AG09309 (cell line): ENCODE results near the gene BICRA.

Experiments
- DNase-seq: peaks from one replicate; pipeline ENCODE4 v3.0.0-alpha.2; 2010; ENCODE audit warnings: low read depth
- H3K4me3 ChIP-seq: 2 replicates; pipeline ENCODE4 v1.5.1; 2011; ENCODE audit warnings: mild to moderate bottlenecking, low read depth, low read length, moderate library complexity; ENCODE audit not compliant: control insufficient read depth
- TF ChIP-seq, protein P1 (sequence below): IDR thresholded peaks from 2 replicates; pipeline ENCODE4 v1.5.1; 2011; ENCODE audit warnings: mild to moderate bottlenecking, low read depth, low read length, inconsistent platforms; ENCODE audit not compliant: insufficient read depth, control insufficient read depth; ENCODE audit errors: missing control alignments

Gene BICRA

DNA sequence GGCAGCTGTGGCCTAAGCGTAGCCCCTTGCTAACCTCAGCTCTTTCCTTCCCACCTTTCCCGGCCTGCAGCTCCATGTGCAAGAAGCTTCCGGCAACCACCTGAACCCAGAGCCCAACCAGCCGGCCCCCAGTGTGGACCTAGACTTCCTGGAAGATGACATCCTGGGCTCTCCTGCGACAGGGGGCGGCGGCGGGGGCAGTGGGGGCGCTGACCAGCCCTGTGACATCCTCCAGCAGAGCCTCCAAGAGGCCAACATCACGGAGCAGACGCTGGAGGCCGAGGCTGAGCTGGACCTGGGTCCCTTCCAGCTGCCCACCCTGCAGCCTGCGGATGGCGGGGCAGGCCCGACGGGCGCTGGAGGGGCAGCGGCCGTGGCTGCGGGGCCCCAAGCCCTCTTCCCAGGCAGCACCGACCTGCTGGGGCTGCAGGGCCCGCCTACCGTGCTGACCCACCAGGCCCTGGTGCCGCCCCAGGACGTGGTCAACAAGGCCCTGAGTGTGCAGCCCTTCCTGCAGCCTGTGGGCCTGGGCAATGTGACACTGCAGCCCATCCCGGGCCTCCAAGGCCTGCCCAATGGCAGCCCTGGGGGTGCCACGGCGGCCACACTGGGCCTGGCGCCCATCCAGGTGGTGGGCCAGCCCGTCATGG lies 70.4 kb downstream of the BICRA start:
- DNase-seq, result no peak
- TF ChIP-seq, protein P1, sequence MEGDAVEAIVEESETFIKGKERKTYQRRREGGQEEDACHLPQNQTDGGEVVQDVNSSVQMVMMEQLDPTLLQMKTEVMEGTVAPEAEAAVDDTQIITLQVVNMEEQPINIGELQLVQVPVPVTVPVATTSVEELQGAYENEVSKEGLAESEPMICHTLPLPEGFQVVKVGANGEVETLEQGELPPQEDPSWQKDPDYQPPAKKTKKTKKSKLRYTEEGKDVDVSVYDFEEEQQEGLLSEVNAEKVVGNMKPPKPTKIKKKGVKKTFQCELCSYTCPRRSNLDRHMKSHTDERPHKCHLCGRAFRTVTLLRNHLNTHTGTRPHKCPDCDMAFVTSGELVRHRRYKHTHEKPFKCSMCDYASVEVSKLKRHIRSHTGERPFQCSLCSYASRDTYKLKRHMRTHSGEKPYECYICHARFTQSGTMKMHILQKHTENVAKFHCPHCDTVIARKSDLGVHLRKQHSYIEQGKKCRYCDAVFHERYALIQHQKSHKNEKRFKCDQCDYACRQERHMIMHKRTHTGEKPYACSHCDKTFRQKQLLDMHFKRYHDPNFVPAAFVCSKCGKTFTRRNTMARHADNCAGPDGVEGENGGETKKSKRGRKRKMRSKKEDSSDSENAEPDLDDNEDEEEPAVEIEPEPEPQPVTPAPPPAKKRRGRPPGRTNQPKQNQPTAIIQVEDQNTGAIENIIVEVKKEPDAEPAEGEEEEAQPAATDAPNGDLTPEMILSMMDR, result no peak
- H3K4me3 ChIP-seq, result no peak overlapping the region

DNA sequence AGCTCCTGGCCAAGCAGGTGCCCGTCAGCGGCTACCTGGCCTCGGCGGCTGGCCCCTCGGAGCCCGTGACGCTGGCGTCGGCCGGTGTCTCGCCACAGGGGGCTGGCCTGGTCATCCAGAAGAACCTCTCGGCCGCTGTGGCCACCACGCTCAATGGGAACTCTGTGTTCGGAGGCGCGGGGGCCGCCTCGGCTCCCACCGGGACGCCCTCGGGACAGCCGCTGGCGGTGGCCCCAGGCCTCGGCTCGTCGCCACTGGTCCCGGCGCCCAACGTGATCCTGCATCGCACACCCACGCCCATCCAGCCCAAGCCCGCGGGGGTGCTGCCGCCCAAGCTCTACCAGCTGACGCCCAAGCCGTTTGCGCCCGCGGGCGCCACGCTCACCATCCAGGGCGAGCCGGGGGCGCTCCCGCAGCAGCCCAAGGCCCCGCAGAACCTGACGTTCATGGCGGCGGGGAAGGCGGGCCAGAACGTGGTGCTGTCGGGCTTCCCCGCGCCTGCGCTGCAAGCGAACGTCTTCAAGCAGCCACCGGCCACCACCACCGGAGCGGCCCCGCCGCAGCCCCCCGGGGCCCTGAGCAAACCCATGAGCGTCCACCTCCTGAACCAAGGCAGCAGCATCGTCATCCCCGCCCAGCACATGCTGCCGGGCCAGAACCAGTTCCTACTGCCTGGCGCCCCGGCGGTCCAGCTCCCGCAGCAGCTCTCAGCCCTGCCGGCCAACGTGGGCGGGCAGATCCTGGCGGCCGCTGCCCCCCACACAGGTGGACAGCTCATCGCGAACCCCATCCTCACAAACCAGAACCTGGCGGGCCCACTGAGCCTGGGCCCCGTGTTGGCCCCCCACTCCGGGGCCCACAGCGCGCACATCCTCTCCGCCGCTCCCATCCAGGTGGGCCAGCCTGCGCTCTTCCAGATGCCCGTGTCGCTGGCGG lies 71.3 kb downstream of the BICRA start:
- no peak overlapping the region for H3K4me3 ChIP-seq
- DNase-seq, result no peak

DNA sequence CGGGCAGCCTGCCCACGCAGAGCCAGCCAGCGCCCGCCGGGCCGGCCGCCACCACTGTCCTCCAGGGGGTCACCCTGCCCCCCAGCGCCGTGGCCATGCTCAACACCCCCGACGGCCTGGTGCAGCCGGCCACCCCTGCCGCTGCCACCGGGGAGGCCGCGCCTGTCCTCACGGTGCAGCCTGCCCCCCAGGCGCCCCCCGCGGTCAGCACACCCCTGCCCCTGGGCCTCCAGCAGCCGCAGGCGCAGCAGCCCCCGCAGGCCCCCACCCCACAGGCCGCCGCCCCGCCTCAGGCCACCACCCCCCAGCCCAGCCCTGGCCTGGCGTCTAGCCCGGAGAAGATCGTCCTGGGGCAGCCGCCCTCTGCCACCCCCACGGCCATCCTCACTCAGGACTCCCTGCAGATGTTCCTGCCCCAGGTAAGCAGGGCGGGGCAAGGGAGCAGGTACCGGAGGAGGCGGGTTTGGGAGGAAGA lies 72.0 kb downstream of the BICRA start:
- TF ChIP-seq, protein P1, result no peak
- DNase-seq, result no peak
- H3K4me3 ChIP-seq, result no peak overlapping the region

More for the DNA sequence above, 71.3 kb downstream of the BICRA start:
- TF ChIP-seq, protein P1, result no peak

DNA sequence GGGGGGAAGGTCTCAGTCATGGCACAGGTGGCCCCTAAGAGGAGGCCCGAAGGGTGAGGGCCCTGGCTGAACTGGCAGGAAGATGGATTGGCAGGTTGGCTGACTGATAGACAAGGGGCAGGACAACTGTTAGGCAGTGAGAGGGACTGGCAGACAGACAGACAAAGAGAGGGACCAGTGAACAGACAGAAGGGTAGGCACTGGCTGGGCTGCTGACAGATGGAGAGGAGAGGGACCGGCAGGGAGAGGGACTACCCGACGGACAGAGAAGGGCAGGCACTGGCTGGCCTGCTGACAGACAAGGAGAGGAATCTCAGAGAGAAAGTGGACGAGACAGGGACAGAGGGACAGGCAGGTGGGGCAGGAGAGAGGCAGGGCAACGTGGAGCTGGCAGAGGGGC lies 72.5 kb downstream of the BICRA start:
- no peak overlapping the region for H3K4me3 ChIP-seq
- TF ChIP-seq, protein P1, result no peak
- DNase-seq, result no peak

DNA sequence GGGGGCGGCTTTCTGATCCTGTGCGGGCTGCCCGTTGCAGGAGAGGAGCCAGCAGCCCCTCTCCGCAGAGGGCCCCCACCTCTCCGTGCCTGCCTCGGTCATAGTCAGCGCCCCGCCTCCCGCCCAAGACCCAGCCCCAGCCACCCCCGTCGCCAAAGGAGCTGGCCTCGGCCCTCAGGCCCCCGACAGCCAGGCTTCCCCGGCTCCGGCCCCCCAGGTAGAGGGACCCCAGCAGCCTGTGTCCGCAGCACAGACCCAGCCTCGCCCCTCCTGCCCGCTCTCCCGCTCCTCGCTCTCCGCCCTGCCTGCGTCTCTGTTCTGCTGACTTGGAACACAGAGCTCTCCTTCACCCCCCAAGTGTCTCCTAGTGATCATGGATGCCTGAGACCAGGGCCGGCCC lies 73.0 kb downstream of the BICRA start:
- TF ChIP-seq, protein P1, result no peak
- H3K4me3 ChIP-seq, result no peak overlapping the region
- DNase-seq, result no peak

DNA sequence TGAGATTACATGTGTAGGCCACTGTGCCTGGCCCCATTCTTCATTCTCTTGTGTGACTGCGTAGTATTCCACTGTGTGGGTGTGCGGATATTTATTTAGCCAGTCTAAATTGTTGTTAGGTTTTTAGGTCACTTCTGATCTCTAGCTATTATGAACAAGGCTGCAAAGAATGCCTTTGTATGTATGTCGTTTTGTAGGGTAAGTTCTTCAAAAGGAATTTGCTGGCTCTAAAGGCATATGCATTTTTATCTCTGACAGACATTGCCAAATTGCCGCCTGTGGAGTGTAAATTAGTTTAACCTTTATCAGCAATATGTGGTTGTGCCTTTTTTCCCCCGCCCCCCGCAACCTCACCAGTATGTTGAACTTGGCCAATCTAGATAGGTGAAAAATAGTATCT lies 74.0 kb downstream of the BICRA start:
- DNase-seq, result no peak
- TF ChIP-seq, protein P1, result no peak

More for the DNA sequence above, 74.0 kb downstream of the BICRA start:
- no peak overlapping the region for H3K4me3 ChIP-seq
